NK-92 (cell line): Measurements from ENCODE around the gene ZRSR2.

Source experiments
- DNase-seq: peaks from one replicate; lab custom pipeline; 2025; ENCODE audit not compliant: unreplicated experiment; lab: John Stamatoyannopoulos, UW

The ZRSR2 gene

GRCh38 chrX:15848576-15848975, 58.3 kb downstream of the ZRSR2 start:
- DNase-seq: no peak

- no peak for DNase-seq
Observed at GRCh38 chrX:15849555-15849954, 59.3 kb downstream of the ZRSR2 start.

- no peak for DNase-seq
Observed at GRCh38 chrX:15853586-15854079, 63.3 kb downstream of the ZRSR2 start.

- DNase-seq: no peak
Observed at GRCh38 chrX:15854080-15854655, 63.9 kb downstream of the ZRSR2 start.

GRCh38 chrX:15854712-15855567, 64.7 kb downstream of the ZRSR2 start, which contains the start of gene AP1S2:
TSS of gene AP1S2 (minus strand) at chrX:15854813. CDS start at chrX:15852524, 2,289 bp downstream.
- peak; percentile 29 for DNase-seq

- no peak for DNase-seq
Observed at GRCh38 chrX:15855568-15856221, 65.4 kb downstream of the ZRSR2 start.

GRCh38 chrX:15856222-15856587, 65.9 kb downstream of the ZRSR2 start:
- no peak for DNase-seq

- no peak for DNase-seq
Observed at GRCh38 chrX:15856636-15857035, 66.4 kb downstream of the ZRSR2 start.

- no peak for DNase-seq
Observed at GRCh38 chrX:15858051-15858450, 67.8 kb downstream of the ZRSR2 start.

GRCh38 chrX:15860921-15861320, 70.6 kb downstream of the ZRSR2 start:
- no peak for DNase-seq

GRCh38 chrX:15864023-15864422, 73.7 kb downstream of the ZRSR2 start:
- DNase-seq: no peak

GRCh38 chrX:15864629-15865028, 74.3 kb downstream of the ZRSR2 start:
- no peak for DNase-seq

- no peak for DNase-seq
Observed at GRCh38 chrX:15866147-15866546, 75.9 kb downstream of the ZRSR2 start.

- no peak for DNase-seq
Observed at GRCh38 chrX:15869695-15870094, 79.4 kb downstream of the ZRSR2 start.

GRCh38 chrX:15870310-15870709, 80.0 kb downstream of the ZRSR2 start:
- no peak for DNase-seq
